Ishikawa (cell line): ENCODE data around the gene KIRREL2.

Source experiments
- CEBPB ChIP-seq: IDR thresholded peaks from 2 replicates; pipeline ENCODE4 v1.6.1; 2012
- CREB1 ChIP-seq: IDR thresholded peaks from 2 replicates; pipeline ENCODE4 v1.6.1; 2012; ENCODE audit warnings: low read depth
- EGR1 ChIP-seq: IDR thresholded peaks from 2 replicates; pipeline ENCODE4 v1.6.1; 2012
- EP300 ChIP-seq: IDR thresholded peaks from 2 replicates; pipeline ENCODE4 v1.6.1; 2012; ENCODE audit warnings: borderline replicate concordance
- FOXM1 ChIP-seq: IDR thresholded peaks from 2 replicates; pipeline ENCODE4 v1.6.1; 2012; ENCODE audit warnings: low read depth, borderline replicate concordance
- MAX ChIP-seq: IDR thresholded peaks from 2 replicates; pipeline ENCODE4 v1.6.1; 2012
- NFIC ChIP-seq: IDR thresholded peaks from 2 replicates; pipeline ENCODE4 v1.6.1; 2012
- RAD21 ChIP-seq: IDR thresholded peaks from 2 replicates; pipeline ENCODE4 v1.6.1; 2012; ENCODE audit warnings: low read depth
- TAF1 ChIP-seq: IDR thresholded peaks from 2 replicates; pipeline ENCODE4 v1.6.1; 2012; ENCODE audit warnings: low read depth, mild to moderate bottlenecking
- TCF12 ChIP-seq: IDR thresholded peaks from 2 replicates; pipeline ENCODE4 v1.6.1; 2012; ENCODE audit warnings: low read depth
- TEAD4 ChIP-seq: IDR thresholded peaks from 2 replicates; pipeline ENCODE4 v1.6.1; 2012
- USF1 ChIP-seq: IDR thresholded peaks from 2 replicates; pipeline ENCODE4 v1.6.1; 2012
- YY1 ChIP-seq: IDR thresholded peaks from 2 replicates; pipeline ENCODE4 v1.6.1; 2012; ENCODE audit warnings: low read depth
- ZBTB7A ChIP-seq: IDR thresholded peaks from 2 replicates; pipeline ENCODE4 v1.6.1; 2012; ENCODE audit warnings: low read depth
- TF ChIP-seq, protein P1 (sequence below): IDR thresholded peaks from 2 replicates; pipeline ENCODE4 v1.6.1; 2012; ENCODE audit warnings: low read depth, mild to moderate bottlenecking

Gene KIRREL2

DNA sequence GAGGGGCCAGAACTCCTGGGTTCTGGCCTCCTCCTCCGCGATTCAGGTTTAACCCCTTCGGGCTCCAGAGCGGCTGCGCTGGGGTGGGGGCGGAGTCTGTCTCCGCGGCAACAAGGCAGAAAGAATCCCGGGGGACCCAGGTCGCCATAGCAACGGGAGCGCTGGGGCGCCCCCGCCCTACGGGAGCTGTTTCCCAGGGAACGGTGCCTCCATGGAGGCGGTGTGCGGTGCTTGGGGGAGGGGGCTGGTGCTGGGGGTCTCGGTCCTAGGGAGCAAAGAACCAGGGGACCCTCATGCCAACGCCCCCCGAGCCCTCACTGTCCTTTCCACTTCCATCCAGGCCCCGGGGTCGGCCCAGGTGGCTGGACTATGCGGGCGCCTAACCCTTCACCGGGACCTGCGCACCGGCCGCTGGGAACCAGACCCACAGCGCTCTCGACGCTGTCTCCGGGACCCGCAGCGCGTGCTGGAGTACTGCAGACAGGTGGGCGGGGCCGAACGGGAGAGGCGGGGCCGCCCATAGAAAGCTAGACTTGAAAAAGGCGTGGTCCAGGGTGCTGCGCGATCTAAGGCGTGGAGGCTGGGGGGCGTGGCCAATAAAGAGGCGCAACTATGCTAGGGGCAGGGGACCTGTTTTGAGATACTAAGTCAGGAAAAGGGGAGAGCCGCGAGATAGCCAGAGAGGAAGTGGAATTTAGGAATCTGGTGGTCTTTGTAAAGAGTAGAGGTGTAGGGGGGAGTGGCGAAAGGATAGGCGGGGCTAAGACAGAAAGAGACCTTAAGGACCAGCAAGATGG lies 12.8 kb downstream of the KIRREL2 start:
- TF ChIP-seq MAX, result peak; percentile 94
- TF ChIP-seq FOXM1, result 0 out of 2 replicates have a peak, but pooled peaks have one; percentile 40
- no peak; the same call in 1 of the 2 replicates for TF ChIP-seq TCF12
- no peak for TF ChIP-seq TAF1
- peak; percentile 88 for TF ChIP-seq ZBTB7A

DNA sequence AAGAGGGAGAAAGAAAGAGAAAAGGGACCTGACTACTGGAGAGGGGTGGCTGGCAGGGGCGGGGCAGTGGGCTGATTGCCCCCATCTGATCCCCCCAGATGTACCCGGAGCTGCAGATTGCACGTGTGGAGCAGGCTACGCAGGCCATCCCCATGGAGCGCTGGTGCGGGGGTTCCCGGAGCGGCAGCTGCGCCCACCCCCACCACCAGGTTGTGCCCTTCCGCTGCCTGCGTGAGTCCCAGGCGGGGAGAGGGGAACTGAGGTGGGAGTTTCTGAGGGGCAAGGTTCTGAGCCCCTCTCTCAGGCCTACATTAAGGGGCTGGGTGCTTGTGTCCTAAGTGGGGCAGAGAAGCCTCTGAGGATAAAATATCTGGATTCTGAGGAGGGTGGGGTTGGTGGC lies 14.1 kb downstream of the KIRREL2 start:
- TF ChIP-seq ZBTB7A (no peak), NFIC (no peak), TEAD4 (no peak)
- TF ChIP-seq, protein P1, sequence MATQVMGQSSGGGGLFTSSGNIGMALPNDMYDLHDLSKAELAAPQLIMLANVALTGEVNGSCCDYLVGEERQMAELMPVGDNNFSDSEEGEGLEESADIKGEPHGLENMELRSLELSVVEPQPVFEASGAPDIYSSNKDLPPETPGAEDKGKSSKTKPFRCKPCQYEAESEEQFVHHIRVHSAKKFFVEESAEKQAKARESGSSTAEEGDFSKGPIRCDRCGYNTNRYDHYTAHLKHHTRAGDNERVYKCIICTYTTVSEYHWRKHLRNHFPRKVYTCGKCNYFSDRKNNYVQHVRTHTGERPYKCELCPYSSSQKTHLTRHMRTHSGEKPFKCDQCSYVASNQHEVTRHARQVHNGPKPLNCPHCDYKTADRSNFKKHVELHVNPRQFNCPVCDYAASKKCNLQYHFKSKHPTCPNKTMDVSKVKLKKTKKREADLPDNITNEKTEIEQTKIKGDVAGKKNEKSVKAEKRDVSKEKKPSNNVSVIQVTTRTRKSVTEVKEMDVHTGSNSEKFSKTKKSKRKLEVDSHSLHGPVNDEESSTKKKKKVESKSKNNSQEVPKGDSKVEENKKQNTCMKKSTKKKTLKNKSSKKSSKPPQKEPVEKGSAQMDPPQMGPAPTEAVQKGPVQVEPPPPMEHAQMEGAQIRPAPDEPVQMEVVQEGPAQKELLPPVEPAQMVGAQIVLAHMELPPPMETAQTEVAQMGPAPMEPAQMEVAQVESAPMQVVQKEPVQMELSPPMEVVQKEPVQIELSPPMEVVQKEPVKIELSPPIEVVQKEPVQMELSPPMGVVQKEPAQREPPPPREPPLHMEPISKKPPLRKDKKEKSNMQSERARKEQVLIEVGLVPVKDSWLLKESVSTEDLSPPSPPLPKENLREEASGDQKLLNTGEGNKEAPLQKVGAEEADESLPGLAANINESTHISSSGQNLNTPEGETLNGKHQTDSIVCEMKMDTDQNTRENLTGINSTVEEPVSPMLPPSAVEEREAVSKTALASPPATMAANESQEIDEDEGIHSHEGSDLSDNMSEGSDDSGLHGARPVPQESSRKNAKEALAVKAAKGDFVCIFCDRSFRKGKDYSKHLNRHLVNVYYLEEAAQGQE, result no peak

GRCh38 chr19:35871611-35872010 lies 14.9 kb downstream of the KIRREL2 start:
- TF ChIP-seq NFIC, result no peak
- no peak for TF ChIP-seq MAX
- TF ChIP-seq YY1, result no peak
- TF ChIP-seq TCF12, result no peak
- no peak for TF ChIP-seq ZBTB7A
- no peak for TF ChIP-seq FOXM1
- no peak for TF ChIP-seq CREB1
- no peak for TF ChIP-seq CEBPB
- no peak for TF ChIP-seq USF1
- TF ChIP-seq TAF1, result no peak
- TF ChIP-seq EGR1, result no peak
- TF ChIP-seq, protein P1, result no peak

- TF ChIP-seq YY1 (peak; percentile 55; the same call in 1 of the 2 replicates), TCF12 (no peak)
Measured at GRCh38 chr19:35872180-35872579, 15.5 kb downstream of the KIRREL2 start.

DNA sequence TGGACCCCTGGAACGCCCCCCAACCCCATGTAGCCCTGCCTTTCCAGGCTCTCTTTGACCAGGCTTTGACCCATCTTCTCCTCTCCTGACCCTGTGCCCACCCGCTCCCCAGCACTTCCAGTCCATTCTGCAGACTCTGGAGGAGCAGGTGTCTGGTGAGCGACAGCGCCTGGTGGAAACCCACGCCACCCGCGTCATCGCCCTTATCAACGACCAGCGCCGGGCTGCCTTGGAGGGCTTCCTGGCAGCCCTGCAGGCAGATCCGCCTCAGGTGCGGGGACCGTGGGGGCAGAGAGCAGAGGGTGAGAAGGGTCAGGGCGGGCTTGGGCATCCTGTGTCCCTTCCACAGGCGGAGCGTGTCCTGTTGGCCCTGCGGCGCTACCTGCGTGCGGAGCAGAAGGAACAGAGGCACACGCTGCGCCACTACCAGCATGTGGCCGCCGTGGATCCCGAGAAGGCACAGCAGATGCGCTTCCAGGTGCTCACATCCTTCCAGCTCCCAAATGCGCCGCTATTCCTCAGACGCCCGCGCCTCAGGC lies 17.8 kb downstream of the KIRREL2 start:
- no peak for TF ChIP-seq MAX
- TF ChIP-seq USF1, result no peak
- no peak for TF ChIP-seq EGR1
- TF ChIP-seq TCF12, result no peak
- TF ChIP-seq RAD21, result no peak
- TF ChIP-seq ZBTB7A, result no peak
- TF ChIP-seq NFIC, result no peak
- TF ChIP-seq, protein P1, result no peak
- TF ChIP-seq TEAD4, result no peak
- TF ChIP-seq TAF1, result no peak
- no peak for TF ChIP-seq CEBPB
- no peak for TF ChIP-seq FOXM1
- TF ChIP-seq EP300, result no peak
- no peak for TF ChIP-seq YY1
